Stimulated activated naive CD8-positive, alpha-beta T cell treated with anti-CD3 and anti-CD28 coated beads, Interleukin-15, Interleukin-2, amounts not matched to agents 100 ng/mL and 50 ng/mL, for 24 hours (primary cell): ENCODE data around the gene ZNF536.
A peak's percentile ranks its signal among the peaks of the same experiment; 100 is the strongest.
"Not testable (repeated sequence)": the region's sequence is repeated elsewhere in the genome, so short reads cannot be mapped to it uniquely, and the experiment has no call there.

ENCODE experiments used
- H3K27ac Mint-ChIP-seq: one replicate; pipeline ENCODE4 v1.8.0; 2021; ENCODE audit warnings: mild to moderate bottlenecking, mixed read lengths
- H3K27me3 Mint-ChIP-seq: one replicate; pipeline ENCODE4 v1.8.0; 2021; ENCODE audit warnings: mixed read lengths
- H3K36me3 Mint-ChIP-seq: one replicate; pipeline ENCODE4 v1.8.0; 2021; ENCODE audit warnings: low read depth, mixed read lengths
- H3K4me1 Mint-ChIP-seq: one replicate; pipeline ENCODE4 v1.8.0; 2021; ENCODE audit warnings: low read depth, mixed read lengths
- H3K4me3 Mint-ChIP-seq: one replicate; pipeline ENCODE4 v1.8.0; 2021; ENCODE audit warnings: mild to moderate bottlenecking, mixed read lengths
- H3K9me3 Mint-ChIP-seq: one replicate; pipeline ENCODE4 v1.8.0; 2021; ENCODE audit warnings: mixed read lengths

Gene ZNF536

DNA sequence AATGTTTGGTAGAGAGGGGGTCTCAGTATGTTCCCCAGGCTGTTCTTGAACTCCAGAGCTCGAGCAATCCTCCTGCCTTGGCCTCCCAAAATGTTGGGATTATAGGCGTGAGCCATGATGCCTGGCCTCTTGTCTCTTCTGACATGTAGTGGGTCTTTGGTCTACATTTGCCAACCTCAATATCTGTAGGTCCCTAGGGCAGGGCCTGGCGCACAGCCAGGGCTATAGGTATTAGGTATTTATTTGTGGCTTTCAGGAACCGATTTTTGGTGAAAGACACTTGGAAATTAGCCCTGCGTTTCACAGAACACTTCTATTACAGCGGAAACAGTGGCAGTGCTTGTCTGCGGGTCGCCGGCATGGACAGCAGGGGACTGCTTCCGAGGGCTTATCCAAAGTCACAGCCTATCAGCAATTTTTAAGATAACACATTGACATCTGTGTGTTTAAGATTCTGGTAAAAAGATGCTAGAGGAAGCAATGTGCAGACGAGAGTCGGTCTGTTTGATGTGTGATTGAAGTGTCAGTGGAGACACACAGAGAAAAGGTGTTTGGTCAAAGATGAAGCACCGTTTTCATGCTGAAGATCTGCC is 14.5 kb downstream of the ZNF536 start:
- no peak overlapping the region for H3K4me3 Mint-ChIP-seq
- H3K36me3 Mint-ChIP-seq: no peaks in the 10 kb centered on the region
- no peaks in the 10 kb centered on the region for H3K9me3 Mint-ChIP-seq
- H3K27me3 Mint-ChIP-seq: peaks cover 3% of the 10 kb centered on the region
- H3K4me1 Mint-ChIP-seq: no peaks in the 10 kb centered on the region
- no peak overlapping the region for H3K27ac Mint-ChIP-seq

DNA sequence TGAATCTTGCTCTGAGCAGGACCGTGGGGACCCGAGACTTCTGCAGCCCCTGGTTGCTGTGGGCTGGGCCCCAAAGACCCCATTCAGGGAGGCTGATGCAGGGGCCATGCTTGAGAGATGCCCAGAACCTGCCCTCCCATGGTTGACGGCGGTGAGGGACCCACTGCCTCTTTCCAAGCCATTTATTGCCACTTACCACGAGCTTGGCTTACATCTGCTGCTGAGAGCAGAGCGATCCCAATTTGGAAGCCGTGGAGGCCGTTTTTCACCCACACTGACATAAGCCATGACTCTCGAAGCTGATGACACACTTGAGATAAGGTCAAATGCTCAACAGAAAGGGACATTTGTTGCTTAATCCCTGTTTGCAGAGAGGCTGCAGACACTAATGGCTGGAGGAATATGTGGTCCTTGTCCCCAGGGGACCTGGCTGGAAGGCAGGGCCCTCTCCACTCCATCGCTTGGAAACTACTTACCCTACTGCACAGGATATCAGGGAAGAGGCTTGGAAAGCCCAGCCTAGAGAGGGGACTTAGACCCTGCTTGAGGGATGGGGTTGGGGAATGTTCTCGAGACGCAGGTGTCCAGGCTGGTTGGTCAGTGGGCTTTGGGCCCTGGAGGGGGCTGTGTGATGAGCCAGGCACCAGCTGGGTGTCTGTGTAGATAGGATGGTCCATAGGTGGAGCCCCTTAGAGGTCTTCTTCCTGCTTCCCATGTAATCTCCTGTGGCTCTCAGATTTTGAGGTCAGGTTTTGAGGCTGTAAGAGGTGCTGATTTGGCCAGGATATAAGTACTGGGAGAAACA is 15.3 kb downstream of the ZNF536 start:
- Mint-ChIP-seq H3K36me3 (no peaks in the 10 kb centered on the region), H3K9me3 (no peaks in the 10 kb centered on the region), H3K27me3 (peaks cover 5% of the 10 kb centered on the region), H3K4me1 (no peaks in the 10 kb centered on the region), H3K4me3 (no peak overlapping the region), H3K27ac (no peak overlapping the region)

DNA sequence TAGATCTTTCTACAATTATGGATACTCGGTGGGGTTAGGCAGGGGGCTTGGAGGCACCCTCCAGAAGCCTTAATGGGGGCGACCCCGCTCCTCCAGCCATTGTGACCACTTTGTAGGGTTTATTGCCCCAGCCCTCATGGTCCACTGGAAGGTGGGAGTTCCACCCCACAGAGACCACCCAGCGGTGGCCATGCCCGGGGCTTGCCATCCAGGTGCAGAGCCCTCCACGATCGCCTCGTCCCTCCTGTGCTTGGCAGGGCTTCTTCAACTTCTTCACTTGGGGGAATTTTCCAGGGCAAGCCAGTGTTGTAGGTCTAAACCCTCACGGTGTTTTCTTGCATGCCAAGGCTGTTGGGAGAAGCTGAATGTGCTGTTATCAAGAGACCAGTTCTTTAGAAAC is 16.1 kb downstream of the ZNF536 start:
- H3K9me3 Mint-ChIP-seq: no peaks in the 10 kb centered on the region
- H3K4me3 Mint-ChIP-seq: no peak overlapping the region
- peaks cover 11% of the 10 kb centered on the region for H3K27me3 Mint-ChIP-seq
- H3K27ac Mint-ChIP-seq: no peak overlapping the region
- no peaks in the 10 kb centered on the region for H3K36me3 Mint-ChIP-seq
- no peaks in the 10 kb centered on the region for H3K4me1 Mint-ChIP-seq

DNA sequence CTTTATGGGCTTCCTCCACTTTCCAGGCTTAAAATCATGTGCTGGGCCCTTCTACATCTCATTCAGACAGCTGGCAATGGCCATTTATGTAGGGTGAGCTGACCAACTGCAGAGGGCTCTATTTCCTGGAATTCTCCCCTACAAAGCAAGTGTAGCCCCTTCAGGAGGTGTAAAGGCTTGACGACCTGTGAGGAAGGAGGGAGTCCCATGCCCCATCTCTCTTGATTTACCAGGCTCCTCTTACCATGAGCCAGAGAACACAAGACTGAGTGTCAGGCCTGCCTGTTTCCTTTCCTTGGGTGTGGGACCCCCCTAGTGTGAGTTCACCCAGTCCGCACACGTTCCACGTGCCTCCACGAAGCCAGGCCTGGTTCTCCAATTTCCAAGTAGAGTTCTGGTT is 16.6 kb downstream of the ZNF536 start:
- no peaks in the 10 kb centered on the region for H3K36me3 Mint-ChIP-seq
- H3K27me3 Mint-ChIP-seq: peaks cover 16% of the 10 kb centered on the region
- no peak overlapping the region for H3K4me3 Mint-ChIP-seq
- no peak overlapping the region for H3K27ac Mint-ChIP-seq
- no peaks in the 10 kb centered on the region for H3K9me3 Mint-ChIP-seq
- H3K4me1 Mint-ChIP-seq: no peaks in the 10 kb centered on the region

DNA sequence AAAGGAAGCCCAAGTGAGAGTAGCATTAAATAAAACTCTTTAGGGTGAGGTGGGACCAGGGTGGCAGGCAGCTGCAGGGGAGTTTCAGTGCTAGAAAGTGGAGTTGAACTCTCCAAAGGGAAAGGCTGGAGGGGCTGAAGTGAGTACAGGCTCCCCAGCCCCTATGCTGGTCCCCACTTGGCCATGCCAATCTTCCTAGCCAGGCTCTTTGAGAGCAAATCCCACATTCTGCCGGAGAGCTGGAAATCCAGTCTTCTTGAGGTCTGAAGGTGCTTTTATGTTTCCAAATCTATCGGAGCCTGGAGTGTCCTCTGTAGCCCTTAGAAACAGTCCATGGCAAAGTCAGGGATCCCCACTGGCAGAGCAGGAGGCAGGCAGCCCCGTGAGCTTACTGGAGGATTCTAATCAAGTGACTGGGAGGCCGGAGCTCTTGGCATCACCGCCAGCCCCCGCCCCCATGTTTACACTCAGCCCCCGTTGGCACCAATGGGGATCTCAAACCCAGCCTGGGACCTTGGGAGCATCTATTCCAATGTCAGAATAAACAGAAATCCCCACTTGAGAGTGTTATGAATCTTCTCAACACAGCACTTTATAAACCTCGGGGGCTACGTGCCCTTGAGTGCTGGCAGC is 18.3 kb downstream of the ZNF536 start:
- H3K4me3 Mint-ChIP-seq: no peak overlapping the region

DNA sequence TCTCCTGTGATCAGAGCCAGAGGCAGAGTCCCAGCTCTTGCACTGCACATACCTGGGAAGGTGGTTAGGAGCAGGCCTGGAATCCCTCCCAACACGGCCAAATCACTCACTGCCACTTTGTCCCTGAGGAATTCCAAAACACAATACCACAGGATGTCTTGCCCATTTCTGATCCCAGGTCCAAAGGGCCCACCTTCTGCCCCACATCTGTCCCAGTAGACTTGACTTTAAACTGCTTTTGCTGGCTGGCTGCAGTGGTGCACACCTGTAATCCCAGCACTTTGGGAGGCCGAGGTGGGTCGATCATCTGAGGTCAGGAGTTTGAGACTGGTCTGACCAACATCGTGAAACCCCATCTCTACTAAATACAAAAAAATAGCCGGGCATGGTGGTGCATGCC is 18.9 kb downstream of the ZNF536 start:
- no peak overlapping the region for H3K27ac Mint-ChIP-seq
- H3K4me3 Mint-ChIP-seq: no peak overlapping the region
- no peaks in the 10 kb centered on the region for H3K9me3 Mint-ChIP-seq
- no peaks in the 10 kb centered on the region for H3K36me3 Mint-ChIP-seq
- peaks cover 17% of the 10 kb centered on the region for H3K27me3 Mint-ChIP-seq
- H3K4me1 Mint-ChIP-seq: no peaks in the 10 kb centered on the region

More for the DNA sequence above, 18.3 kb downstream of the ZNF536 start:
- H3K36me3 Mint-ChIP-seq: no peaks in the 10 kb centered on the region
- no peaks in the 10 kb centered on the region for H3K9me3 Mint-ChIP-seq
- H3K4me1 Mint-ChIP-seq: no peaks in the 10 kb centered on the region
- H3K27ac Mint-ChIP-seq: no peak overlapping the region
- H3K27me3 Mint-ChIP-seq: peaks cover 17% of the 10 kb centered on the region

DNA sequence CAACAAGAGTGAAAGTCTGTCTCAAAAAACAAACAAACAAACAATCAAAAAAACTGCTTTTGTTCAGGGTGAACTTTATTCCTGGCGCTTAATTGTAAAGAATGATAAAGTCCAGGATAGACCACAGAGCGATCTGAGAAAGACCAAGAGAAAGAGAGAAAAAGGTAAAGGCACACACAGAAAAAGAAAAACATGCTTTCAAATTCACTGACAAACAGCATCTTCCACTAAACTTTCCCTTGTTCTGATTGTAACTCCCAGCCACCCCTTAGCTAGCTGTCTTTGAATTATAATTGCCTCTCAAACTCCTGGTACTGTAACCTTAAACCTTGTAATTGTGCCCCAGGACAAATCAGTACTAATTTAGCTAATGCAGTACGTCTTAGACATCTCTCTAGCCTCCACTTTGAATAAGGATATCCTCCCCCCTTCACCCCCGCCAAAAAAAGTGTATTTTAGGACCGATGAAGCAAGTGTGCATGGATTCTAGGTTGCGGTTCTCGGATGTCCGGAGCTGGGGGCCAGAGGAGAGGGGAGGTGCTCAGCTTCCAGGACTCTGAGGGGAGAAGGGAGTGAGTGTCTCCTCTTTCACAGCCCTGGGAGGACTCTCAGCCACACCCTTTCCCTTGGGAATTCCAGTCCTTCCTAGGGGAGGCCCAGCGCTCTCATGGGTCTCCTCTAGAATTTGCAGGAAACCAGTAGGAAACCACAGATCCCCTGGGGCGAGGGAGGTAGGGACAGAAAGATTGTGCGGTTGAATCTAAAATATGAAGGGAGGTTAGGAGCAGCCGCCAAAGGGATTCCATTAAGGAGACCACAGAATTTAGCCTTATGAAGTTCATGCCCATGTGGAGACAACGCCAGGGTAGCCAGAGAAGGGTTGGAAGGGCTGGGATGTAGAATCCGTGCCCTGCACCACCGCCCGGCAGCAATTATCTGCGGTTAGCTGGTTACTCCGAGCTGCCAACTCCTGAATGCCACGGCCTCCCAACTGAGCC is 19.7 kb downstream of the ZNF536 start:
- H3K9me3 Mint-ChIP-seq: no peaks in the 10 kb centered on the region
- no peak overlapping the region for H3K4me3 Mint-ChIP-seq
- no peak overlapping the region for H3K27ac Mint-ChIP-seq
- H3K36me3 Mint-ChIP-seq: no peaks in the 10 kb centered on the region
- no peaks in the 10 kb centered on the region for H3K4me1 Mint-ChIP-seq
- peaks cover 17% of the 10 kb centered on the region for H3K27me3 Mint-ChIP-seq

DNA sequence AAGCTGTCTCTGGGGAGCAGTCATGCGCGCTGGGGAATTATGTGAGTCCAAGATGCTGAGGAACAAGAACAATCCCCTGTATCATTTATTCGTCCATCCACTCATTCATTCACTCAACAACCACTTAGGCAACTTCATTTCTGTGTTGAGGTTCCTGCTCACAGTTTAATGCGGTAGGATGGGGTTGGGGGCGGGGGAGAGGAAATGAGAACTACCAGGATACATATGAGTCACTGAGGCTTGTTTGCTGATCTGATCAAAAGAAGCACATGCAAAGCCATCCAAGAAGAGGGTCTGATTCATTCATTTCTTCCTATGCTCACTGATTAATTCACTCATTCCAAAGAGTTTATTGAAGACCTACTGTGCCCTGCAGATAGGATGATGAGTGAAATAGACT is 20.9 kb downstream of the ZNF536 start:
- Mint-ChIP-seq H3K4me3 (no peak overlapping the region), H3K9me3 (no peaks in the 10 kb centered on the region), H3K36me3 (no peaks in the 10 kb centered on the region), H3K27ac (no peak overlapping the region), H3K4me1 (no peaks in the 10 kb centered on the region), H3K27me3 (peaks cover 17% of the 10 kb centered on the region)

DNA sequence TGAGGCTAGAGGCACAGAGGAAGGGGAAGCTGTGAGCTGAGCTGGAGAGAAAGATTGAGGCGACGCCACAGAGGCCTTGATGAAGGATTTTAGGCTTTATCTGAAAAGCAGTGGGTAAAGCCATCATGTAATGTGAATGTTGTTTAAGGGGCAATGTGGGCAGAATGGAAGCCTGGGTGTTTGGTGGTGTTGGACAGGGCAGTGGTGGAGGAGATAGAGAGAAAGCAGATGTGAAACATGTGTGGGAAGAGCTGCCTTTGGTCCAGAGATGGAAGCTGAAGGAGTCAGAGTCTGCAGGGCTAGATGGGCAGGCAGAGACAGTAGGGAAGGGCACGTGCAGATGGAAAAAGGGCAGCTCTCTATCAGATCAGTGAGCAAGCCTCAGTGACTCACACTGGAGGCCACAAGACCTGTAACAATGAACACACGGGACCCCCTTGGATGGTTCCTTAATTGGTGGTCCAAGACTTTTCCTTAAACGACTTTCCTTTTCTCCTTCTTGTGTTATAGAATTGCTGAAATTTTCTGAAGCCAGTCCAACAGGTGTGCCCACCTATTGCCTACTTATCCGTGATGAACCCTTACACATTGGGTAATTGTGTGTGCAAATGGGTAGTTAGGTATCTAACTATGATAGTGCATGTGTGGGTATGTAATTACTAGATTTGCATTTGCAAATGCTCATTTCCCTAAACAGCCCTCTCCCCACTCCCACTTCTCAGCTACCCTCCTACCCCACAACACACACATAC is 21.7 kb downstream of the ZNF536 start:
- no peak overlapping the region for H3K4me3 Mint-ChIP-seq
- H3K27ac Mint-ChIP-seq: peak overlapping the region; percentile 15
- no peaks in the 10 kb centered on the region for H3K36me3 Mint-ChIP-seq
- H3K4me1 Mint-ChIP-seq: no peaks in the 10 kb centered on the region
- no peaks in the 10 kb centered on the region for H3K9me3 Mint-ChIP-seq
- peaks cover 16% of the 10 kb centered on the region for H3K27me3 Mint-ChIP-seq

DNA sequence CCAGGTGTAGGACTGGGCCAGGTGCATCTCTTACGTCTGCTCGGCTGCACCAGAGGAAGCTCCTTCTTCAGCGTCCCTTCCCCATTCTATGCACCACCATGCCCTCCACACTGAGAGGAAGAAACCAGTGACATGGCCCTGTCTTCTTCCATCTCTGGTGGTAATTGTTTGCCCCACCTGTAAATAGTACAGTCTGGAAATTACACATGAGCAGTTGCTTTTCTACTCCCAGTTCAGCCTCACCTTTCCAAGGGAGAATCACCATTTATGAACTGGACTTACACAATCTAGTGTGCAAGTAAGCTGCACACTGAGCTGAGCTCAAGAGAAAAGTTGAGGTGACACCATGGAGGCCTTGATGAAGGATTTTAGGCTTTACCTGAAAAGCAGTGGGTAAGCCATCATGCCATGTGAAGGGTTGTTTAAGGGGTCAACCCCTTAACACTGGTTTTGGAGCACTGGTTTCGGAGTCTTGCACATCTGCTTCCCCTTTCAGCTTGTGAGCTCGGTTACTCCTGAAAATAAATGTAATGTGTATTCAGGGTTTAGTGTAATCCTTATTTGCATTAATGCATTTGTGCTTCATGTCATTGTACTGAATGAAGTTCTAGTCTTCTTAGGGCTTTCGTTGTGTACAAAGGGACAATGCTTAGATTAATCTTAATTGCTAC is 22.4 kb downstream of the ZNF536 start:
- Mint-ChIP-seq H3K36me3 (no peaks in the 10 kb centered on the region), H3K9me3 (no peaks in the 10 kb centered on the region), H3K27me3 (peaks cover 14% of the 10 kb centered on the region), H3K4me3 (no peak overlapping the region), H3K27ac (no peak overlapping the region), H3K4me1 (no peaks in the 10 kb centered on the region)

DNA sequence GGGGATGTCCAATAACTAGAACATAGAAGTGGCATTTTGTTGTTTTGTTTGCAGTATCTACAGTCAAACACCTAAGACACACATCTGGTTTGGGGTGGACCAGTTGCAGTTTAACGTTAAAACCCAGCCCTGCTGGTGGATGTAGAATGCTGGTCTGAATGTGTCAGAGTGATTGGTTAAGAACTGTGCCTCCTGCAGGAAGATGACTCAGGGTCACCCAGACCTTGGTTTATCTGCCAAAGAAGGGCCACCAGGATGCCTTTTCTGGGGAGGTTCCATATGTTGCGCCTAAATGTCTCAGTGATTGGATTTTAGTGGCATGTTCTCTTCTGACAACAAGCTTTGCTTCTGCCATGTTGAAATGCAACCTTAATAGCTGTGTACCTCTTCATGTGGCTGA is 23.1 kb downstream of the ZNF536 start:
- H3K27me3 Mint-ChIP-seq: peaks cover 14% of the 10 kb centered on the region
- no peaks in the 10 kb centered on the region for H3K4me1 Mint-ChIP-seq
- H3K36me3 Mint-ChIP-seq: no peaks in the 10 kb centered on the region
- no peak overlapping the region for H3K27ac Mint-ChIP-seq
- no peak overlapping the region for H3K4me3 Mint-ChIP-seq
- no peaks in the 10 kb centered on the region for H3K9me3 Mint-ChIP-seq

DNA sequence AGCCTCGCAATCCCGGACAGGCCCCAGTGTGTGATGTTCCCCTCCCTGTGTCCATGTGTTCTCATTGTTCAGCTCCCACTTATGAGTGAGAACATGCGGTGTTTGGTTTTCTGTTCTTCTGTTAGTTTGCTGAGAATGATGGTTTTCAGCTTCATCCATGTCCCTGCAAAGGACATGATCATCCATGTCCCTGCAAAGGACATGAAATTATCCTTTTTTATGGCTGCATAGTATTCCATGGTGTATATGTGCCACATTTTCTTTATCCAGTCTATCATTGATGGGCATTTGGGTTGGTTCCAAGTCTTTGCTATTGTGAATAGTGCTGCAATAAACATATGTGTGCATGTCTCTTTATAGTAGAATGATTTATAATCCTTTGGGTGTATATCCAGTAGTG is 26.4 kb downstream of the ZNF536 start:
- H3K27me3 Mint-ChIP-seq, H3K9me3 Mint-ChIP-seq, H3K36me3 Mint-ChIP-seq, H3K4me3 Mint-ChIP-seq, H3K4me1 Mint-ChIP-seq, H3K27ac Mint-ChIP-seq: not testable (repeated sequence)

DNA sequence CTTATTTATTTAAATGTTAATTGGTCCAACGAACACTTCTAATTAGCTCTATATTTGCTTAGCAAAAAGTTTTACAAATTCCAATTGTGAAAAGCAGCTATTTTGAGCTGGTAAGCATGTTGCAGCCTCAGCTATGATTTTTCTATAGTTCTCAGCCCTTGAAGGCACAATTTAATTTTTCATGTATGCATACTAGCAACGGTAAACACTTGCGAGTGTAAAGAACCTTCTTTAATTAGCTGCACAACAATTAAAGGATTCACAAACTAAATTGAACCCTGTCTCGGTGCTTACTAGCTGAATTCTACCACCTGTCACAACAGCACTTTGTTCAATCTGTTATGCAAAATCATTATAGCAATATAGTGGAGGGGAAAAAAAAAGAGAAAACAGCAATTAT is 29.8 kb downstream of the ZNF536 start:
- no peaks in the 10 kb centered on the region for H3K36me3 Mint-ChIP-seq
- no peaks in the 10 kb centered on the region for H3K27me3 Mint-ChIP-seq
- no peak overlapping the region for H3K27ac Mint-ChIP-seq
- H3K9me3 Mint-ChIP-seq: no peaks in the 10 kb centered on the region
- no peak overlapping the region for H3K4me3 Mint-ChIP-seq
- H3K4me1 Mint-ChIP-seq: no peaks in the 10 kb centered on the region
